GM23338 (cell line): ENCODE measurements around the gene IER5L. TPM values are rescaled to one million over a fixed set of nuclear protein-coding genes. Genes with fewer than 3 reads are reported as not detected.

ENCODE experiments used
- ATAC-seq: fragments of 200-7000 bp; cut with Tn5 transposase; 3 replicates; pipeline ENCODE4 v1.9.1; 2020
- DNase-seq: peaks from one replicate; pipeline ENCODE4 v3.0.0-alpha.2; 2015; ENCODE audit warnings: low spot score
- H2AFZ ChIP-seq: fragments of 200-600 bp; sonication (generic); 2 replicates; pipeline ENCODE4 v1.8.0; 2016; ENCODE audit warnings: antibody characterized with exemption, mild to moderate bottlenecking, moderate library complexity
- H3F3A ChIP-seq: fragments of 200-600 bp; sonication (generic); replicated peaks from 2 replicates; pipeline ENCODE4 v1.8.0; 2017; ENCODE audit warnings: antibody characterized with exemption, mixed run types, low read depth
- H3K27ac ChIP-seq: fragments of 200-600 bp; sonication (generic); 2 replicates; pipeline ENCODE4 v1.6.1; 2016; ENCODE audit warnings: low read depth
- H3K27me3 ChIP-seq: fragments of 200-600 bp; sonication (generic); 2 replicates; pipeline ENCODE4 v1.8.0; 2016; ENCODE audit warnings: mild to moderate bottlenecking, mixed run types, moderate library complexity; ENCODE audit not compliant: insufficient read depth
- H3K36me3 ChIP-seq: fragments of 200-600 bp; sonication (generic); 2 replicates; pipeline ENCODE4 v1.8.0; 2016; ENCODE audit warnings: mild to moderate bottlenecking; ENCODE audit not compliant: insufficient read depth
- H3K4me1 ChIP-seq: fragments of 200-600 bp; sonication (generic); 2 replicates; pipeline ENCODE4 v1.8.0; 2016; ENCODE audit warnings: mild to moderate bottlenecking, moderate library complexity; ENCODE audit not compliant: insufficient read depth
- H3K4me2 ChIP-seq: fragments of 200-600 bp; sonication (generic); 2 replicates; pipeline ENCODE4 v1.7.1; 2017; ENCODE audit warnings: mixed run types
- H3K4me3 ChIP-seq: fragments of 200-600 bp; sonication (generic); 2 replicates; pipeline ENCODE4 v1.6.1; 2016; ENCODE audit warnings: mixed run types
- H3K79me2 ChIP-seq: fragments of 200-600 bp; sonication (generic); replicated peaks from 2 replicates; pipeline ENCODE4 v1.8.0; 2017; ENCODE audit warnings: mild to moderate bottlenecking; ENCODE audit not compliant: insufficient read depth
- H3K9me2 ChIP-seq: fragments of 200-600 bp; sonication (generic); 2 replicates; pipeline ENCODE4 v1.8.0; 2017; ENCODE audit not compliant: insufficient read depth
- H4K20me1 ChIP-seq: fragments of 200-600 bp; sonication (generic); replicated peaks from 2 replicates; pipeline ENCODE4 v1.8.0; 2017; ENCODE audit warnings: mild to moderate bottlenecking; ENCODE audit not compliant: insufficient read depth
- H3K27ac Mint-ChIP-seq: 2 replicates; pipeline ENCODE4 v1.8.0; 2020; ENCODE audit warnings: inconsistent platforms, mild to moderate bottlenecking, moderate library complexity, mixed read lengths
- H3K27me3 Mint-ChIP-seq: 3 replicates; pipeline ENCODE4 v1.8.0; 2022; ENCODE audit warnings: low read depth, mild to moderate bottlenecking, moderate library complexity, mixed read lengths, inconsistent platforms; ENCODE audit not compliant: insufficient read depth, poor library complexity
- H3K36me3 Mint-ChIP-seq: 3 replicates; pipeline ENCODE4 v1.8.0; 2021; ENCODE audit warnings: low read depth, mild to moderate bottlenecking, inconsistent platforms, moderate library complexity, mixed read lengths
- H3K4me1 Mint-ChIP-seq: 3 replicates; pipeline ENCODE4 v1.8.0; 2020; ENCODE audit warnings: mild to moderate bottlenecking, inconsistent platforms, mixed read lengths
- H3K4me3 Mint-ChIP-seq: 3 replicates; pipeline ENCODE4 v1.8.0; 2021; ENCODE audit warnings: moderate library complexity, mild to moderate bottlenecking, inconsistent platforms, mixed read lengths
- H3K9me3 Mint-ChIP-seq: 3 replicates; pipeline ENCODE4 v1.8.0; 2020; ENCODE audit warnings: moderate library complexity, mild to moderate bottlenecking, inconsistent platforms, mixed read lengths
- CREB1 ChIP-seq: fragments of 250-450 bp; sonication (Bioruptor Pico); IDR thresholded peaks from 2 replicates; pipeline ENCODE4 v1.5.0; 2020; ENCODE audit warnings: low read depth, mild to moderate bottlenecking, moderate library complexity
- EZH2phosphoT487 ChIP-seq: fragments of 200-600 bp; sonication (generic); IDR thresholded peaks from one replicate; pipeline ENCODE4 v1.8.1; 2018; ENCODE audit warnings: antibody characterized with exemption; ENCODE audit not compliant: unreplicated experiment
- JUNB ChIP-seq: IDR thresholded peaks from one replicate; pipeline ENCODE4 v1.6.1; 2016; ENCODE audit warnings: antibody characterized with exemption; ENCODE audit not compliant: unreplicated experiment
- POLR2AphosphoS5 ChIP-seq: IDR thresholded peaks from 2 replicates; pipeline ENCODE4 v1.6.1; 2016; ENCODE audit warnings: antibody characterized with exemption, low read depth
- polyA plus RNA-seq: library from polyadenylated mRNA; unstranded; fragments of >200 nt; fragmentation: Nextera tagmentation; extraction: Ambion mirVana; gene quantifications from 2 replicates; pipeline ENCODE4 v1.2.1, GENCODE V29; 2016
- total RNA-seq: library from RNA; depleted of rRNA; stranded (reverse); fragments of >200 nt; shearing (Covaris generic); gene quantifications from 2 replicates; pipeline ENCODE4 v1.2.3, GENCODE V29; 2014

IER5L gene
- total and polyA plus RNA-seq, 2 experiments from 2014 or later, result 0.19 to 0.90 TPM

DNA sequence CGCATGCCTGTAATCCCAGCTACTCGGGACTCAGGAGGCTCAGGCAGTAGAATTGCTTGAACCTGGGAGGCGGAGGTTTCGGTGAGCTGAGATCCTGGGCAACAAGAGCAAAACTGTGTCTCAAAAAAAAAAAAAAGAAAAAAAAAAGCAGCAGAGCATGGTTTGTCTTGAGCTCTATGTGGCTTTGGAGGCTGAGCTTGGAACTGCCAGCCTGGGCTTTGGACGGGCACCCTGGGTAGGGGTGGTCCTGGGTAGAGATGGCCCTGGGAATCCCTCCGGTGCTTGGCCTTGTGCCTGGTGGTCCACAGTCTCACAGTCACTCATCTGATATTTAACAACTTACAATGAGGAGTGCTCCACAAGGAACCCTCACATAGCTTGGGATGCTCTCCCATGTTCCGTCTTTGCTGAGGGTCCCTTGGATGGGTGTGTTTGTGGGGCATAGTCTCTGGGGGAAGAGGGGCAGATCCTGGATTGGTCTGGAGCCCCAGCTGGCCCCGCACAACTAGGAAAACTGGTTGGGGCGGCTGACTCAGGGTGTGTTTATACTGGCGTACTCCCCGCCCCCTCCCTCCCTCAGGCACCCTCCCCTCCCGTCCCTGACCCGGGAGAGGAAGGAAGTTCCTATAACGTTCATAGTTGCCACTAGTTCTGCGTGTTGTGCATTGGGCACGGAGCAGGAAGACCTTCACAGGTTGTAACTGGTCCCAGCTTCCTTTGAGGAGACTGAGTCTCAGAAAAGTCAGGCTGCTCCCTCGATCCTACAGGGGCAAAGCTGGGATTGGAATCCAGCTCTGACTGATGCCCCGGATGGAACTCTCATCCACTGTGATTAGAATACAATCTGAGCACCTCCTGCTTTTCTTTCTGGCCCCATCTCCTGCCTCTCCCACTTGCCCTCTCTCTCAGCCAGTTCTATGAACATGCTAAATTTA, 11.2 kb downstream of the IER5L start:
- peak overlapping the region; percentile 63; the same call in 1 of the 2 replicates for H3K27ac ChIP-seq
- Mint-ChIP-seq H3K27me3 (peaks cover 17% of the 10 kb centered on the region), H3K27ac (peak overlapping the region; percentile 91), H3K4me3 (peak overlapping the region; percentile 59), H3K9me3 (no peaks in the 10 kb centered on the region), H3K36me3 (no peaks in the 10 kb centered on the region), H3K4me1 (peaks cover 25% of the 10 kb centered on the region)
- H3K36me3 ChIP-seq, result no peaks in the 10 kb centered on the region
- peak overlapping the region; percentile 72 for H3K4me2 ChIP-seq
- TF ChIP-seq EZH2phosphoT487 (no peak), POLR2AphosphoS5 (0 out of 2 replicates have a peak, but pooled peaks have one; percentile 37)
- no peaks in the 10 kb centered on the region for H3K9me2 ChIP-seq
- H3K4me1 ChIP-seq, result peaks cover 25% of the 10 kb centered on the region
- peak overlapping the region; percentile 45; the same call in 1 of the 2 replicates for H2AFZ ChIP-seq
- H3K4me3 ChIP-seq, result peak overlapping the region; percentile 43
- DNase-seq (peak; percentile 87), ATAC-seq (peak; percentile 83)
- H4K20me1 ChIP-seq, result no peaks in the 10 kb centered on the region
- 0 out of 2 replicates have a peak, but pooled peaks cover 4% of the 10 kb centered on the region for H3F3A ChIP-seq
- no peaks in the 10 kb centered on the region for H3K79me2 ChIP-seq
- peaks cover 19% of the 10 kb centered on the region for H3K27me3 ChIP-seq

DNA sequence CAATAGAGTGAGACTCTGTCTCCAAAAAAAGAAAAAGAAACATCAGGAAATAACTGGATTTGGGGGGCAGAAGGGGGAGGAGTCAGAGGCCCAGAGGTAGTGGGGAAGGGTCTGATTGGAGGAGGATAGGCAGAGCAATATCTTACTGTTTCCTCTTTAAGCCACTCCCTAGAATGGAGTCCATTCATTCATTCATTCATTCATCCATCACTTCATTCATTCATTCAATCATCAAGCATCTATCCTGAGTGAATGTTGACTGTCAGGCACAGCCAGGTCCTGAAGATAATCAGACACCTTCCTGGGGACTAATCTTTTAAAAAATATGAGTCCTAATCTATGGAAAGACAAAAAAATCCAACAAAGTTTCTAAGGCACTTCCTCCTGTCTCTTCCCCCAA, 12.9 kb downstream of the IER5L start:
- ATAC-seq (no peak), DNase-seq (no peak)
- Mint-ChIP-seq H3K27me3 (peaks cover 17% of the 10 kb centered on the region), H3K4me1 (peaks cover 25% of the 10 kb centered on the region), H3K4me3 (no peak overlapping the region), H3K9me3 (peaks cover 3% of the 10 kb centered on the region; the same call in 2 of the 3 replicates), H3K36me3 (peaks cover 6% of the 10 kb centered on the region; the same call in 2 of the 3 replicates), H3K27ac (no peak overlapping the region)
- no peak overlapping the region for H3K27ac ChIP-seq
- H3K36me3 ChIP-seq, result no peaks in the 10 kb centered on the region
- no peaks in the 10 kb centered on the region for H3K9me2 ChIP-seq
- H4K20me1 ChIP-seq, result no peaks in the 10 kb centered on the region
- H3K4me1 ChIP-seq, result peaks cover 25% of the 10 kb centered on the region
- no peak overlapping the region for H2AFZ ChIP-seq
- H3K4me3 ChIP-seq, result no peak overlapping the region
- H3F3A ChIP-seq, result 0 out of 2 replicates have a peak, but pooled peaks cover 4% of the 10 kb centered on the region
- H3K27me3 ChIP-seq, result 0 out of 2 replicates have a peak, but pooled peaks cover 2% of the 10 kb centered on the region
- no peak overlapping the region for H3K4me2 ChIP-seq
- H3K79me2 ChIP-seq, result no peaks in the 10 kb centered on the region
- TF ChIP-seq CREB1 (CRISPR knock-in tag), result no peak
- no peak for TF ChIP-seq EZH2phosphoT487

DNA sequence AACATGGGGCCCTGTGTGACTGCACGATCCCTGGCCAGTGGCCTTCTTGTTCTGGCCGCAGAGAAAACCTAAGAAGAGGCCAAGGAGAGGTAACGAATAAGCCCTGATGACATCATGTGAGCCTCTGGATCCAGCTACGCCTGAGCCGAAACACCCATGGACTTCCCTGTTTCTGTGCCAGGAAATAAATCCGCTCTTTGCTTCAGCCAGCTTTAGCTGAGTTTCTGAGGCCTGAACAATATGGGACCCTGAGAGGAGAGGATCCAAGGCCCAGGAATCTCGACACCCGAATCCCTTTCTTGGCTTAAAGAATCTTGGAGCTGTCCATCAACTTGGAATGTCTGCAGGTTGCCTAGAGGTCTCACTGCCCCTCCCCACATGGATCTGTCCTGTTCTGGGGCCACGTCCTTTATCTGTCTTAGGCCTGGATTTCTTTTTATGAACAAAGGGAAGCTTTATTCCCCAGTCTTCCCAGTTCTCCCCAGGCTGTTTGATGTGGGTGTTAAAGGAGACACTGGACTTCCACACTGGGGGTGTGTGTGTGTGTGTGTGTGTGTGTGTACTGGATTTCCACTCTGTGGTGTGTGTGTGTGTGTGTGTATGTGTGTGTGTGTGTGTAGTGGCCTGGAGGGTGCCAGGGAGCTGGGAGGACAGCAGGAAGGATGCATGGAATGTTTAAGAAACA, 13.7 kb downstream of the IER5L start:
- H3K27ac Mint-ChIP-seq, result no peak overlapping the region; the same call in 1 of the 2 replicates
- no peak overlapping the region for H3K4me3 Mint-ChIP-seq
- DNase-seq, result peak; percentile 63
- H2AFZ ChIP-seq, result no peak overlapping the region
- no peaks in the 10 kb centered on the region for H4K20me1 ChIP-seq
- peaks cover 25% of the 10 kb centered on the region for H3K4me1 ChIP-seq
- TF ChIP-seq JUNB (no peak), POLR2AphosphoS5 (no peak), EZH2phosphoT487 (no peak)
- peaks cover 6% of the 10 kb centered on the region; the same call in 2 of the 3 replicates for H3K36me3 Mint-ChIP-seq
- H3K4me2 ChIP-seq, result no peak overlapping the region
- H3K9me3 Mint-ChIP-seq, result peaks cover 3% of the 10 kb centered on the region; the same call in 2 of the 3 replicates
- 0 out of 2 replicates have a peak, but pooled peaks cover 4% of the 10 kb centered on the region for H3F3A ChIP-seq
- H3K27me3 ChIP-seq, result no peaks in the 10 kb centered on the region
- no peaks in the 10 kb centered on the region for H3K79me2 ChIP-seq
- H3K4me3 ChIP-seq, result no peak overlapping the region
- H3K9me2 ChIP-seq, result no peaks in the 10 kb centered on the region
- no peak for ATAC-seq
- peaks cover 18% of the 10 kb centered on the region for H3K27me3 Mint-ChIP-seq
- 0 out of 2 replicates have a peak overlapping the region, but pooled peaks have one; percentile 57 for H3K27ac ChIP-seq
- H3K4me1 Mint-ChIP-seq, result peaks cover 25% of the 10 kb centered on the region
- H3K36me3 ChIP-seq, result no peaks in the 10 kb centered on the region
